HK-2 (cell line): ENCODE data around the gene PTTG1IP.
"Not testable (repeated sequence)": the region's sequence is repeated elsewhere in the genome, so short reads cannot be mapped to it uniquely, and the experiment has no call there.

Source experiments
- DNase-seq: peaks from one replicate; pipeline ENCODE4 v3.0.0-alpha.2; 2018; ENCODE audit not compliant: unreplicated experiment

The PTTG1IP gene

GRCh38 chr21:44883250-44883649 lies 9.8 kb upstream of the PTTG1IP start:
- DNase-seq, result no peak

- DNase-seq, result peak; percentile 68
These were observed 7.8 kb upstream of the PTTG1IP start for GRCh38 chr21:44881198-44881872.

- DNase-seq, result no peak
These were observed 7.1 kb upstream of the PTTG1IP start for GRCh38 chr21:44880405-44881197.

GRCh38 chr21:44879238-44879637 lies 5.7 kb upstream of the PTTG1IP start:
- DNase-seq, result not testable (repeated sequence)

- DNase-seq, result no peak
These were observed 4.8 kb upstream of the PTTG1IP start for GRCh38 chr21:44878053-44878982.

- DNase-seq, result no peak
These were observed 3.5 kb upstream of the PTTG1IP start for GRCh38 chr21:44876849-44877575.

GRCh38 chr21:44875316-44875700 lies 1.8 kb upstream of the PTTG1IP start:
- no peak for DNase-seq

- peak; percentile 64 for DNase-seq
These were observed 1.2 kb upstream of the PTTG1IP start for GRCh38 chr21:44874497-44875315.

- DNase-seq, result no peak
These were observed 678 bp upstream of the PTTG1IP start for GRCh38 chr21:44874240-44874496.

GRCh38 chr21:44872649-44873355 lies 688 bp downstream of the PTTG1IP start:
- peak; percentile 31 for DNase-seq

- no peak for DNase-seq
These were observed 1.2 kb downstream of the PTTG1IP start for GRCh38 chr21:44872323-44872648.

- DNase-seq, result peak; percentile 26
These were observed 1.8 kb downstream of the PTTG1IP start for GRCh38 chr21:44871576-44872269.

- peak; percentile 18 for DNase-seq
These were observed 2.6 kb downstream of the PTTG1IP start for GRCh38 chr21:44870748-44871495.

GRCh38 chr21:44869781-44870747 lies 3.4 kb downstream of the PTTG1IP start:
- DNase-seq, result peak; percentile 68

- DNase-seq, result no peak
These were observed 4.8 kb downstream of the PTTG1IP start for GRCh38 chr21:44868707-44869106.

- no peak for DNase-seq
These were observed 5.3 kb downstream of the PTTG1IP start for GRCh38 chr21:44867999-44868700.

GRCh38 chr21:44867464-44867863 lies 6.0 kb downstream of the PTTG1IP start:
- no peak for DNase-seq
